ENCODE results near the gene SLC22A1.
"Not testable (repeated sequence)": the region's sequence is repeated elsewhere in the genome, so short reads cannot be mapped to it uniquely, and the experiment has no call there.

Gene SLC22A1

GRCh38 chr6:160124007-160124406 is 2.4 kb downstream of the SLC22A1 start:
- no peak for DNase-seq (ENCODE audit: low read depth)
- no peak overlapping the region for H3K4me3 ChIP-seq (ENCODE audit: low read length)
- no peak for TF ChIP-seq CTCF (conservative IDR thresholded peaks at IDR 0.05; ENCODE audit: low read length)

- no peak for TF ChIP-seq CTCF (conservative IDR thresholded peaks at IDR 0.05; ENCODE audit: low read length)
- H3K4me3 ChIP-seq (ENCODE audit: low read length), result no peak overlapping the region
- DNase-seq (ENCODE audit: low read depth), result no peak
Measured at GRCh38 chr6:160124605-160125004, 3.0 kb downstream of the SLC22A1 start.

- not testable (repeated sequence) for H3K4me3 ChIP-seq (ENCODE audit: low read length); DNase-seq (ENCODE audit: low read depth)
Measured at GRCh38 chr6:160125105-160125504, 3.5 kb downstream of the SLC22A1 start.

- H3K4me3 ChIP-seq (ENCODE audit: low read length), result no peak overlapping the region
- no peak for TF ChIP-seq CTCF (conservative IDR thresholded peaks at IDR 0.05; ENCODE audit: low read length)
- no peak for DNase-seq (ENCODE audit: low read depth)
Measured at GRCh38 chr6:160127270-160128124, 5.9 kb downstream of the SLC22A1 start.

GRCh38 chr6:160128125-160128683 is 6.6 kb downstream of the SLC22A1 start:
- no peak overlapping the region for H3K4me3 ChIP-seq (ENCODE audit: low read length)
- TF ChIP-seq CTCF (conservative IDR thresholded peaks at IDR 0.05; ENCODE audit: low read length), result no peak
- DNase-seq (ENCODE audit: low read depth), result no peak

GRCh38 chr6:160128879-160129516 is 7.4 kb downstream of the SLC22A1 start:
- no peak for DNase-seq (ENCODE audit: low read depth)
- no peak overlapping the region for H3K4me3 ChIP-seq (ENCODE audit: low read length)
- no peak for TF ChIP-seq CTCF (conservative IDR thresholded peaks at IDR 0.05; ENCODE audit: low read length)

- TF ChIP-seq CTCF (conservative IDR thresholded peaks at IDR 0.05; ENCODE audit: low read length), result no peak
- no peak for DNase-seq (ENCODE audit: low read depth)
- H3K4me3 ChIP-seq (ENCODE audit: low read length), result no peak overlapping the region
Measured at GRCh38 chr6:160129881-160130615, 8.4 kb downstream of the SLC22A1 start.
